PC-3 (cell line): ENCODE measurements around the gene RPL31. TPM values are rescaled to one million over a fixed set of nuclear protein-coding genes. Genes with fewer than 3 reads are reported as not detected.

Experiments used
- ATAC-seq: fragments of 200-7000 bp; cut with Tn5 transposase; 2 replicates; pipeline ENCODE4 v1.9.1; 2020; ENCODE audit warnings: mild to moderate bottlenecking, moderate library complexity
- BruUV-seq: library from RNA; stranded (reverse); fragments of 400-500 nt; replicated peaks from 2 replicates; lab custom pipeline; 2021; lab: Mats Ljungman, UMichigan
- CTCF ChIA-PET: fragments of 300-600 bp; sonication (Branson Sonifier 250); formaldehyde crosslinking; loops from one replicate; lab custom pipeline; 2022; ENCODE audit warnings: antibody characterized with exemption; lab: Charles Lee
- POLR2A ChIA-PET: fragments of 300-600 bp; sonication (Branson Sonifier 250); formaldehyde crosslinking; loops from one replicate; lab custom pipeline; 2022; ENCODE audit warnings: antibody characterized with exemption; ENCODE audit not compliant: unreplicated experiment; lab: Charles Lee
- DNase-seq: peaks from one replicate; pipeline ENCODE4 v3.0.0-alpha.2; 2015
- H2AFZ ChIP-seq: fragments of 300-600 bp; sonication (generic); 2 replicates; pipeline ENCODE4 v1.6.0; 2016; ENCODE audit warnings: antibody characterized with exemption, low read length
- H3F3A ChIP-seq: fragments of 300-600 bp; sonication (generic); one replicate; pipeline ENCODE4 v1.6.0; 2017; ENCODE audit warnings: antibody characterized with exemption, low read length, control low read depth, mild to moderate bottlenecking; ENCODE audit not compliant: unreplicated experiment
- H3K27ac ChIP-seq: fragments of 300-600 bp; sonication (generic); 2 replicates; pipeline ENCODE4 v1.5.1; 2016; ENCODE audit warnings: mild to moderate bottlenecking, low read length
- H3K27me3 ChIP-seq: fragments of 300-600 bp; sonication (generic); 2 replicates; pipeline ENCODE4 v1.6.1; 2016; ENCODE audit warnings: low read length, mixed read lengths
- H3K36me3 ChIP-seq: fragments of 300-600 bp; sonication (generic); 2 replicates; pipeline ENCODE4 v1.6.1; 2016; ENCODE audit warnings: low read depth, mixed run types, low read length, mixed read lengths
- H3K4me1 ChIP-seq: fragments of 300-600 bp; sonication (generic); 2 replicates; pipeline ENCODE4 v1.5.1; 2016; ENCODE audit warnings: low read length; ENCODE audit not compliant: insufficient read depth
- H3K4me2 ChIP-seq: fragments of 300-600 bp; sonication (generic); 2 replicates; pipeline ENCODE4 v1.6.0; 2016; ENCODE audit warnings: low read length
- H3K4me3 ChIP-seq: fragments of 300-600 bp; sonication (generic); 2 replicates; pipeline ENCODE4 v1.5.1; 2016; ENCODE audit warnings: mild to moderate bottlenecking, low read length, mixed read lengths
- H3K79me2 ChIP-seq: fragments of 300-600 bp; sonication (generic); 2 replicates; pipeline ENCODE4 v1.6.1; 2017; ENCODE audit warnings: low read length, mixed read lengths
- H3K9ac ChIP-seq: fragments of 300-600 bp; sonication (generic); 2 replicates; pipeline ENCODE4 v1.6.0; 2016; ENCODE audit warnings: mild to moderate bottlenecking, low read length
- H3K9me2 ChIP-seq: fragments of 300-600 bp; sonication (generic); replicated peaks from 2 replicates; pipeline ENCODE4 v1.6.1; 2016; ENCODE audit warnings: mixed run types, low read length, mixed read lengths
- H3K9me3 ChIP-seq: fragments of 300-600 bp; sonication (generic); 2 replicates; pipeline ENCODE4 v1.6.1; 2016; ENCODE audit warnings: low read length, mixed read lengths
- H4K20me1 ChIP-seq: fragments of 300-600 bp; sonication (generic); 2 replicates; pipeline ENCODE4 v1.6.1; 2016; ENCODE audit warnings: low read length, mixed read lengths
- EZH2 ChIP-seq: fragments of 300-600 bp; sonication (generic); IDR thresholded peaks from one replicate; pipeline ENCODE4 v1.6.1; 2017; ENCODE audit warnings: antibody characterized with exemption, mild to moderate bottlenecking, low read length; ENCODE audit not compliant: unreplicated experiment
- EZH2phosphoT487 ChIP-seq: fragments of 300-600 bp; sonication (generic); IDR thresholded peaks from 2 replicates; pipeline ENCODE4 v1.6.1; 2018; ENCODE audit warnings: mild to moderate bottlenecking, antibody characterized with exemption, low read length, borderline replicate concordance
- intact Hi-C: fragments of 100-400 bp; cut with micrococcal nuclease; formaldehyde crosslinking; loops from 2 replicates; pipeline ENCODE4 v1.9.0; 2023
- total RNA-seq: library from RNA; depleted of rRNA; stranded (reverse); fragments of >200 nt; gene quantifications from 2 replicates; pipeline ENCODE4 v1.2.3, GENCODE V29; 2014
- TF ChIP-seq, protein P1 (sequence below): fragments of 300-600 bp; sonication (generic); conservative IDR thresholded peaks from 2 replicates; pipeline ENCODE4 v1.5.1; 2017; ENCODE audit warnings: antibody characterized with exemption, low read depth, mild to moderate bottlenecking, low read length

The RPL31 gene
- total RNA-seq, 1 experiment from 2014 or later = 756 TPM

DNA sequence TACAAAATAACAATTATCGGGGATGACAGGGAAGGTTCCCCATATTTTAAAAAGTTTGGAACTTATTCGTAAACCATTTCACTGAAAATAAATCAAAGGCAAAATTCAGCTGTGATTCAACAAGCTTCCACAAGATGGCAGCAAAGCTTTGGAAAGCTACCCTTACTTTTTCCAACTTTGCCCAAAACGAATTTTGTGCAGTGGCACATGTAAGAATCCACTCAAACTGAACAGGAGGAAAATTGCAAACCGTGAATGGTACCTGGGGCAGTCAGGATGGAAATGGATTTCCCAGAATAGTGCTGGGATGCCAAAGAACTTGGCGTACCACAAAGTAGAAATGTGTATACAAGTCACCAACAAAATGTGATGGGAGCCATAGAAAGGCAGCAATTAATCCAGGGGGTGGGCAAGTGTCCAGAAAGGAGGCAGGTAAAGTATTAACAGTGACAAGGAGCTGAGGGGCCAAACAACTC, 10.7 kb downstream of the RPL31 start:
- ATAC-seq = no peak; the same call in 1 of the 2 replicates
- CTCF ChIA-PET = interaction anchor here (0.6 to 1.3 kb wide), 6 partner anchors 135 to 1845 kb away, joined by 3 to 19 read pairs (median 6); no protein-coding TSS in a partner anchor

DNA sequence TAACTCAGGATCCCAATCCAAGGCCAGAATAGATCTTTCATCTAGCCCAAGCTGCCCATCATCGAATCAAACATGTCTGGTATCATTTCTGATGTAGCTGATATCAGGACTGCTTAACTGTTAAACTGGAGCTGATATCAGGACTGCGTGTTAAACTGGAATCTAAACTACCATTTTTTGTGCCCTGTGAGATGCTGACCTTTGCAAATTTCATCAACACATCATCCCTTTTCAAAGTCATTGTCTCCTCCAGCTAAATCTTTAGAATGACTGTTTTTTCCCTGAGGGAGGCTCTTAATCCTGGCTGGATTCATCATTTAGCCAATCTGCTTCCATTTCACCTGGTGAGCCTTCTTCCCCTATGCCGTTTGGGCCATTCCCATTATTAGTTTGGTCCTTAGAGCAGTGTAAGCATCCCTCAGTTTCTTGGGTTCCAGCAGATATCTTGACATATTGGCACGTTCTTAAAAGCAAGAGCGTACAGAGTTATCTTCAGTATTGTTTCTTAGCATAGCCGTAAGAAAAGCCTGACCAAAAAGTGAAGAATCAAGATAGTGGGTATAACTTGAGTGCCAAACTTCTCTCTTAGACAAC, 12.3 kb downstream of the RPL31 start:
- Histone ChIP-seq H3K4me1 (no peaks in the 10 kb centered on the region), H3K9ac (no peak overlapping the region), H3K4me3 (no peak overlapping the region), H3K27me3 (no peaks in the 10 kb centered on the region), H2AFZ (no peak overlapping the region), H4K20me1 (peaks cover 5% of the 10 kb centered on the region; the same call in 1 of the 2 replicates), H3K79me2 (no peaks in the 10 kb centered on the region), H3F3A (peaks cover 6% of the 10 kb centered on the region), H3K27ac (no peak overlapping the region), H3K9me3 (no peaks in the 10 kb centered on the region), H3K36me3 (peaks cover 35% of the 10 kb centered on the region; the same call in 1 of the 2 replicates), H3K4me2 (no peak overlapping the region), H3K9me2 (no peaks in the 10 kb centered on the region)
- DNase-seq (no peak), ATAC-seq (no peak)
- ChIA-PET POLR2A (no interaction called here), CTCF (no interaction called here)
- intact Hi-C loops = no loop called here
- TF ChIP-seq, protein P1, sequence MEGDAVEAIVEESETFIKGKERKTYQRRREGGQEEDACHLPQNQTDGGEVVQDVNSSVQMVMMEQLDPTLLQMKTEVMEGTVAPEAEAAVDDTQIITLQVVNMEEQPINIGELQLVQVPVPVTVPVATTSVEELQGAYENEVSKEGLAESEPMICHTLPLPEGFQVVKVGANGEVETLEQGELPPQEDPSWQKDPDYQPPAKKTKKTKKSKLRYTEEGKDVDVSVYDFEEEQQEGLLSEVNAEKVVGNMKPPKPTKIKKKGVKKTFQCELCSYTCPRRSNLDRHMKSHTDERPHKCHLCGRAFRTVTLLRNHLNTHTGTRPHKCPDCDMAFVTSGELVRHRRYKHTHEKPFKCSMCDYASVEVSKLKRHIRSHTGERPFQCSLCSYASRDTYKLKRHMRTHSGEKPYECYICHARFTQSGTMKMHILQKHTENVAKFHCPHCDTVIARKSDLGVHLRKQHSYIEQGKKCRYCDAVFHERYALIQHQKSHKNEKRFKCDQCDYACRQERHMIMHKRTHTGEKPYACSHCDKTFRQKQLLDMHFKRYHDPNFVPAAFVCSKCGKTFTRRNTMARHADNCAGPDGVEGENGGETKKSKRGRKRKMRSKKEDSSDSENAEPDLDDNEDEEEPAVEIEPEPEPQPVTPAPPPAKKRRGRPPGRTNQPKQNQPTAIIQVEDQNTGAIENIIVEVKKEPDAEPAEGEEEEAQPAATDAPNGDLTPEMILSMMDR = no peak
- TF ChIP-seq EZH2 (no peak), EZH2phosphoT487 (no peak)
- no TSS peak for BruUV-seq

More for the DNA sequence above, 10.7 kb downstream of the RPL31 start:
- Histone ChIP-seq H3K79me2 (no peaks in the 10 kb centered on the region), H3K9me3 (no peaks in the 10 kb centered on the region), H4K20me1 (peaks cover 5% of the 10 kb centered on the region; the same call in 1 of the 2 replicates), H3K36me3 (peaks cover 32% of the 10 kb centered on the region; the same call in 1 of the 2 replicates), H3F3A (peaks cover 6% of the 10 kb centered on the region), H2AFZ (no peak overlapping the region), H3K27me3 (no peaks in the 10 kb centered on the region), H3K4me3 (no peak overlapping the region), H3K4me1 (no peaks in the 10 kb centered on the region), H3K4me2 (no peak overlapping the region), H3K9me2 (no peaks in the 10 kb centered on the region), H3K9ac (no peak overlapping the region), H3K27ac (no peak overlapping the region)
- intact Hi-C loops = loop anchor here (1.0 kb wide), 2 partner anchors 140 to 193 kb away; no protein-coding TSS in a partner anchor
- TF ChIP-seq EZH2 = no peak
- TF ChIP-seq, protein P1 = peak; percentile 89
- BruUV-seq = no TSS peak
- peak; percentile 78 for DNase-seq
- POLR2A ChIA-PET = no interaction called here

DNA sequence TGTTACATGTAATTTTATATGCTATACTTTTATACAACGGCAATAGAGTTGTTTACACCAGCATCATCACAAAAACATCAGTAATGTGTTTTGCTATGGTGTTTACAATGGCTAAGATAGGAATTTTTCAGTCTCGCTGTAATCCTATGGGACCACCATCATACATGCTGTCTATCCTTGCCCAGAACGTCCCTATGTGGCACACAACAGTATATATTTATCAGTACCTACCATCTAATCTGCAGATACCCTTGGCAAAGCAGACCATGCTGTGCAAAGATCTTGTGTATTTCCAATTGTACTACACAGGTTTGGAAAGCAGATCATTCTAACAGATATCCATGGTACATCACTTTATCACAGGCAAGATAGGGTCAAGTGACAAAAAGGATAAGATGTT, 15.3 kb downstream of the RPL31 start:
- DNase-seq (no peak), ATAC-seq (no peak)
- TF ChIP-seq EZH2phosphoT487 (no peak), EZH2 (no peak)
- TF ChIP-seq, protein P1 = no peak
- Histone ChIP-seq H3F3A (peaks cover 2% of the 10 kb centered on the region), H3K79me2 (no peaks in the 10 kb centered on the region), H4K20me1 (peaks cover 1% of the 10 kb centered on the region; the same call in 1 of the 2 replicates), H3K4me2 (no peak overlapping the region), H3K36me3 (peaks cover 43% of the 10 kb centered on the region), H3K9me3 (no peaks in the 10 kb centered on the region), H2AFZ (no peak overlapping the region), H3K9me2 (no peaks in the 10 kb centered on the region), H3K4me1 (no peaks in the 10 kb centered on the region), H3K9ac (no peak overlapping the region), H3K27ac (no peak overlapping the region), H3K4me3 (no peak overlapping the region), H3K27me3 (no peaks in the 10 kb centered on the region)
- BruUV-seq = no TSS peak
- ChIA-PET CTCF (no interaction called here), POLR2A (no interaction called here)
- intact Hi-C loops = no loop called here
